Measurements from ENCODE around the gene ABCD1.
"Not testable (repeated sequence)": the region's sequence is repeated elsewhere in the genome, so short reads cannot be mapped to it uniquely, and the experiment has no call there.

ABCD1 gene

DNA sequence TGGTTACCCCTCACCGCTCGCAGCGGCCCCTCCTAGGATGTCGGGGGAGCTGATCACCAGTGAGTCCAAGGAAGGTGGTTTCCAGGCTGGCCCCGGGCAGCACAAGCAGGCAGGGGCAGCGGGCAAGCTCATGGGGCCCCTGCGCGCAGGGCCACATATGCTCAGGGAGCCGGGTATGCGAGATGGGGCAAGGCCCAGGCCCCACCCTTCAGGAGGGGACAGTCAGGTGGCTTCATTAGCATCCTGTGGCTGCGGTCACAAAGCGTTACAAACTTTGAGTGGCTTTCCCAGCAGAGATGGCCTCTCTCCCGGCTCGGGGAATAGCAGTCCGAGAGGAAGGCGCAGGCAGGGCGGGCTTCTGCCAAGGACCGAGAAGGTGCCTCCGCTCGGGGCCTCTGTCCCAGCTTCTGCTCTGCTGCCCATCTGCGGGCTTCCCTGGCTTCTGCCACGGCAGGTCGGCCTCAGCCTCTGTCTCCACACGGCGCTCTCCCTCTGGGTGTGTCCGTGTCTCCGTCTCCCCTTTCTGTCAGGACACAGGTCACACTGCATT is 13.5 kb downstream of the ABCD1 start:
- H3K4me3 ChIP-seq (ENCODE audit: severe bottlenecking) = no peak overlapping the region
- H3K4me1 ChIP-seq (ENCODE audit: insufficient read depth, poor library complexity, severe bottlenecking) = no peaks in the 10 kb centered on the region
- ATAC-seq (ENCODE audit: low read depth) = no peak

DNA sequence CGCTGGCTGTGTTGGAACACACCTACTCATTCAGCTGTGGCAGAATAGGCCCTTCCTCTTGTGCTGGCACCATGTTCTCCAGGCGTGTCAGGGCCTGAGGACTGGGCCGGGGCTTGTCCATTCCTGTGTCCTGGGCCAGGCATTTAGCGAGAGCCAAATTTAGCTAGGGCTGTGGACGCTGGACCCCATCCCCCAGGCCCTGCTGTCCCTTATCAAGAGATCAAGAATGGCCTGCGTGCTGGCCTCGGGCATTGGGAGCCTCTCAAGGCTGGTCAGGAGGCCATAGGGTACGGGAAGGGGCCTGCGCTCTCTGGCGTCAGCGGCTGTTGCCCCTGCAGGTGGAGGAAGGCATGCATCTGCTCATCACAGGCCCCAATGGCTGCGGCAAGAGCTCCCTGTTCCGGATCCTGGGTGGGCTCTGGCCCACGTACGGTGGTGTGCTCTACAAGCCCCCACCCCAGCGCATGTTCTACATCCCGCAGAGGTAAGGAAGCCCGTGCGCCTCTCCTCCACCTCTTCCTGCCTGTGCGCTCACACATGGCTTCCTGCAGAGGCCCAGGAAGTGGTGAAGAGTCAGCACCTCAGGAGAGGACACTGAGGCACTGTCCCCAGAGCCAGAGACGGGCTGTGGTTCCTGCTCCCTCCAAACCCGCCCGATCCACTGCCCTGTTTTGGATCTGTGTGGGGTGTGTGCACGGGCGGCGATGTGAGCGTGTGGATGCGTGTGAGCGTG is 15.3 kb downstream of the ABCD1 start:
- Histone ChIP-seq H3K4me1 (ENCODE audit: insufficient read depth, poor library complexity, severe bottlenecking) (no peaks in the 10 kb centered on the region), H3K4me3 (ENCODE audit: severe bottlenecking) (no peak overlapping the region), H3K9me3 (ENCODE audit: severe bottlenecking) (no peaks in the 10 kb centered on the region), H3K36me3 (ENCODE audit: low read depth) (no peaks in the 10 kb centered on the region), H3K27ac (ENCODE audit: poor library complexity, severe bottlenecking) (no peak overlapping the region), H3K27me3 (ENCODE audit: insufficient read depth, poor library complexity, severe bottlenecking) (no peaks in the 10 kb centered on the region)
- ATAC-seq (ENCODE audit: low read depth) (peak; percentile 76), DNase-seq (ENCODE audit: low spot score) (no peak)
- TF ChIP-seq, protein P1, sequence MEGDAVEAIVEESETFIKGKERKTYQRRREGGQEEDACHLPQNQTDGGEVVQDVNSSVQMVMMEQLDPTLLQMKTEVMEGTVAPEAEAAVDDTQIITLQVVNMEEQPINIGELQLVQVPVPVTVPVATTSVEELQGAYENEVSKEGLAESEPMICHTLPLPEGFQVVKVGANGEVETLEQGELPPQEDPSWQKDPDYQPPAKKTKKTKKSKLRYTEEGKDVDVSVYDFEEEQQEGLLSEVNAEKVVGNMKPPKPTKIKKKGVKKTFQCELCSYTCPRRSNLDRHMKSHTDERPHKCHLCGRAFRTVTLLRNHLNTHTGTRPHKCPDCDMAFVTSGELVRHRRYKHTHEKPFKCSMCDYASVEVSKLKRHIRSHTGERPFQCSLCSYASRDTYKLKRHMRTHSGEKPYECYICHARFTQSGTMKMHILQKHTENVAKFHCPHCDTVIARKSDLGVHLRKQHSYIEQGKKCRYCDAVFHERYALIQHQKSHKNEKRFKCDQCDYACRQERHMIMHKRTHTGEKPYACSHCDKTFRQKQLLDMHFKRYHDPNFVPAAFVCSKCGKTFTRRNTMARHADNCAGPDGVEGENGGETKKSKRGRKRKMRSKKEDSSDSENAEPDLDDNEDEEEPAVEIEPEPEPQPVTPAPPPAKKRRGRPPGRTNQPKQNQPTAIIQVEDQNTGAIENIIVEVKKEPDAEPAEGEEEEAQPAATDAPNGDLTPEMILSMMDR (IDR thresholded peaks at IDR 0.05; ENCODE audit: poor library complexity, severe bottlenecking) = no peak

More for the DNA sequence above, 13.5 kb downstream of the ABCD1 start:
- TF ChIP-seq, protein P1 (IDR thresholded peaks at IDR 0.05; ENCODE audit: poor library complexity, severe bottlenecking) = no peak
- H3K27me3 ChIP-seq (ENCODE audit: insufficient read depth, poor library complexity, severe bottlenecking) = no peaks in the 10 kb centered on the region
- no peaks in the 10 kb centered on the region for H3K9me3 ChIP-seq (ENCODE audit: severe bottlenecking)
- DNase-seq (ENCODE audit: low spot score) = no peak
- H3K36me3 ChIP-seq (ENCODE audit: low read depth) = no peaks in the 10 kb centered on the region
- no peak overlapping the region for H3K27ac ChIP-seq (ENCODE audit: poor library complexity, severe bottlenecking)

GRCh38 chrX:153740631-153741222 is 16.1 kb downstream of the ABCD1 start:
- H3K27ac ChIP-seq (ENCODE audit: poor library complexity, severe bottlenecking) = no peak overlapping the region
- H3K9me3 ChIP-seq (ENCODE audit: severe bottlenecking) = no peaks in the 10 kb centered on the region
- no peak overlapping the region for H3K4me3 ChIP-seq (ENCODE audit: severe bottlenecking)
- TF ChIP-seq, protein P1 (IDR thresholded peaks at IDR 0.05; ENCODE audit: poor library complexity, severe bottlenecking) = no peak
- no peak for DNase-seq (ENCODE audit: low spot score)
- no peaks in the 10 kb centered on the region for H3K27me3 ChIP-seq (ENCODE audit: insufficient read depth, poor library complexity, severe bottlenecking)
- H3K36me3 ChIP-seq (ENCODE audit: low read depth) = no peaks in the 10 kb centered on the region
- ATAC-seq (ENCODE audit: low read depth) = no peak
- no peaks in the 10 kb centered on the region for H3K4me1 ChIP-seq (ENCODE audit: insufficient read depth, poor library complexity, severe bottlenecking)

GRCh38 chrX:153741446-153741845 is 16.8 kb downstream of the ABCD1 start:
- Histone ChIP-seq H3K4me3 (ENCODE audit: severe bottlenecking) (no peak overlapping the region), H3K9me3 (ENCODE audit: severe bottlenecking) (no peaks in the 10 kb centered on the region), H3K36me3 (ENCODE audit: low read depth) (no peaks in the 10 kb centered on the region), H3K27me3 (ENCODE audit: insufficient read depth, poor library complexity, severe bottlenecking) (no peaks in the 10 kb centered on the region), H3K27ac (ENCODE audit: poor library complexity, severe bottlenecking) (no peak overlapping the region), H3K4me1 (ENCODE audit: insufficient read depth, poor library complexity, severe bottlenecking) (no peaks in the 10 kb centered on the region)
- DNase-seq (ENCODE audit: low spot score) = no peak
- ATAC-seq (ENCODE audit: low read depth) = no peak
- TF ChIP-seq, protein P1 (IDR thresholded peaks at IDR 0.05; ENCODE audit: poor library complexity, severe bottlenecking) = no peak

DNA sequence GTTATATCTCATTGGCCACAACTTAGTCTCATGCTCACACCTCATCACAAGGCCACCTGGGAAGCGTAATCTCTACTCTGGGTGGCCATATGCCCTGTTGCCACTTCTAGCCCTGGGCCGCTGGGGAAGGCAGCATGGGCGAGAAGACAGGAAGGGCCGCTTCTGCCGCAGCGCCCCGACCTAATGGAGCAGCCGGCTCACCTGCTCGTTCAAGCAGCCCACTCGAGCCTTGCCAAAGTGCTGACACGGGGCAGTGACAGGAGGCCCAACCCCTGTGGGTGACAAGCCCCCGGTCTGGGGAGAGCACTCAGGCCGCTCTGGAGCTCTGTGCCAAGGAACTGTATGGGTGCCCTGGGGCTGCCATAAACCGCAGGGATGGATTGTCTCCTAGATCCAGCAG is 17.5 kb downstream of the ABCD1 start:
- not testable (repeated sequence) for H3K4me1 ChIP-seq (ENCODE audit: insufficient read depth, poor library complexity, severe bottlenecking); H3K36me3 ChIP-seq (ENCODE audit: low read depth)

DNA sequence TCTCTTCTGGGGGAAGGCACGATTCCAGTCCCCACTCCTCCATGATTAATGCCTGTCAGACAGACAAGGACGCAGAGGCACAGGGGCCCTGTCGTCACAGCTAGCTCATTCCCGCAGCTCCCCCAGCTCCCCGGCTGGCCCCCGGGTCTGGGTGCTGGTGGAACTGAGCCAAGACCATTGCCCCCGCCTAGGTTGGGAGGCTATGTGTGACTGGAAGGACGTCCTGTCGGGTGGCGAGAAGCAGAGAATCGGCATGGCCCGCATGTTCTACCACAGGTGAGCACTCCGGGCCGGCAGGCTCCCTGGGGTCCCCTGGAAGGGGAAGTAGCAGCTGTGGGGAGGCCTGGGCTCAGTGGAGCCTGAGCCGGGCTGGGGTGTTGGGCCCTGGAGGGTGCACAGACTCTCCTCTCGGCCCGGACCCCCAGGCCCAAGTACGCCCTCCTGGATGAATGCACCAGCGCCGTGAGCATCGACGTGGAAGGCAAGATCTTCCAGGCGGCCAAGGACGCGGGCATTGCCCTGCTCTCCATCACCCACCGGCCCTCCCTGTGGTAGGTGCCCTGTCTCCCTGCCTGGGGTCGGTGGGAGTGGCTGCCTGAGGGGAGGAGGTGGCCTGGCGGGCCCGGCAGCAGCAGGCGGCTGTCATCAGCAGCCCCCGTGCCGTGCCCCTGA is 18.3 kb downstream of the ABCD1 start:
- not testable (repeated sequence) for ATAC-seq (ENCODE audit: low read depth)

More for the DNA sequence above, 17.5 kb downstream of the ABCD1 start:
- not testable (repeated sequence) for H3K9me3 ChIP-seq (ENCODE audit: severe bottlenecking); H3K27me3 ChIP-seq (ENCODE audit: insufficient read depth, poor library complexity, severe bottlenecking); DNase-seq (ENCODE audit: low spot score); H3K27ac ChIP-seq (ENCODE audit: poor library complexity, severe bottlenecking); ATAC-seq (ENCODE audit: low read depth); H3K4me3 ChIP-seq (ENCODE audit: severe bottlenecking)

GRCh38 chrX:153743468-153744209 is 19.0 kb downstream of the ABCD1 start:
- not testable (repeated sequence) for DNase-seq (ENCODE audit: low spot score); H3K27me3 ChIP-seq (ENCODE audit: insufficient read depth, poor library complexity, severe bottlenecking); H3K27ac ChIP-seq (ENCODE audit: poor library complexity, severe bottlenecking); ATAC-seq (ENCODE audit: low read depth); H3K36me3 ChIP-seq (ENCODE audit: low read depth); H3K4me1 ChIP-seq (ENCODE audit: insufficient read depth, poor library complexity, severe bottlenecking); H3K9me3 ChIP-seq (ENCODE audit: severe bottlenecking); H3K4me3 ChIP-seq (ENCODE audit: severe bottlenecking)

More for the DNA sequence above, 18.3 kb downstream of the ABCD1 start:
- H3K36me3 ChIP-seq (ENCODE audit: low read depth); H3K27ac ChIP-seq (ENCODE audit: poor library complexity, severe bottlenecking); H3K9me3 ChIP-seq (ENCODE audit: severe bottlenecking); H3K4me1 ChIP-seq (ENCODE audit: insufficient read depth, poor library complexity, severe bottlenecking); H3K27me3 ChIP-seq (ENCODE audit: insufficient read depth, poor library complexity, severe bottlenecking); H3K4me3 ChIP-seq (ENCODE audit: severe bottlenecking); DNase-seq (ENCODE audit: low spot score): not testable (repeated sequence)

Data from RWPE2 (cell line).